GM18502 (cell line): ENCODE measurements around the gene PALS1.
"Not testable (repeated sequence)": the region's sequence is repeated elsewhere in the genome, so short reads cannot be mapped to it uniquely, and the experiment has no call there.

Experiments used
- ATAC-seq: cut with Tn5 transposase; IDR thresholded peaks from one replicate; pipeline ENCODE4 v1.9.1; 2021; ENCODE audit warnings: mild to moderate bottlenecking; ENCODE audit not compliant: unreplicated experiment, poor library complexity

Gene PALS1

GRCh38 chr14:67253076-67253635 lies 11.9 kb downstream of the PALS1 start:
- no peak for ATAC-seq

- no peak for ATAC-seq
Measured at GRCh38 chr14:67257906-67258305, 16.7 kb downstream of the PALS1 start.

GRCh38 chr14:67260965-67261364 lies 19.7 kb downstream of the PALS1 start:
- no peak for ATAC-seq

- ATAC-seq = no peak
Measured at GRCh38 chr14:67263499-67264149, 22.4 kb downstream of the PALS1 start.

GRCh38 chr14:67265131-67265530 lies 23.9 kb downstream of the PALS1 start:
- no peak for ATAC-seq

GRCh38 chr14:67267576-67268328 lies 26.5 kb downstream of the PALS1 start:
- ATAC-seq = no peak

GRCh38 chr14:67268426-67269150 lies 27.4 kb downstream of the PALS1 start:
- ATAC-seq = no peak

- ATAC-seq = no peak
Measured at GRCh38 chr14:67269298-67270060, 28.2 kb downstream of the PALS1 start.

- ATAC-seq = no peak
Measured at GRCh38 chr14:67270145-67270753, 29.0 kb downstream of the PALS1 start.

GRCh38 chr14:67270933-67271332 lies 29.7 kb downstream of the PALS1 start:
- ATAC-seq = no peak

- not testable (repeated sequence) for ATAC-seq
Measured at GRCh38 chr14:67273281-67273680, 32.0 kb downstream of the PALS1 start.

- ATAC-seq = no peak
Measured at GRCh38 chr14:67276131-67276530, 34.9 kb downstream of the PALS1 start.

GRCh38 chr14:67280506-67280905 lies 39.3 kb downstream of the PALS1 start:
- ATAC-seq = no peak

- ATAC-seq = no peak
Measured at GRCh38 chr14:67285876-67286452, 44.7 kb downstream of the PALS1 start.
